GM21717 (cell line): ENCODE measurements around the gene GET3.
"Not testable (repeated sequence)": the region's sequence is repeated elsewhere in the genome, so short reads cannot be mapped to it uniquely, and the experiment has no call there.

Source experiments
- ATAC-seq: cut with Tn5 transposase; IDR thresholded peaks from one replicate; pipeline ENCODE4 v1.9.1; 2021; ENCODE audit warnings: mild to moderate bottlenecking, moderate library complexity; ENCODE audit not compliant: unreplicated experiment

GET3 gene

DNA sequence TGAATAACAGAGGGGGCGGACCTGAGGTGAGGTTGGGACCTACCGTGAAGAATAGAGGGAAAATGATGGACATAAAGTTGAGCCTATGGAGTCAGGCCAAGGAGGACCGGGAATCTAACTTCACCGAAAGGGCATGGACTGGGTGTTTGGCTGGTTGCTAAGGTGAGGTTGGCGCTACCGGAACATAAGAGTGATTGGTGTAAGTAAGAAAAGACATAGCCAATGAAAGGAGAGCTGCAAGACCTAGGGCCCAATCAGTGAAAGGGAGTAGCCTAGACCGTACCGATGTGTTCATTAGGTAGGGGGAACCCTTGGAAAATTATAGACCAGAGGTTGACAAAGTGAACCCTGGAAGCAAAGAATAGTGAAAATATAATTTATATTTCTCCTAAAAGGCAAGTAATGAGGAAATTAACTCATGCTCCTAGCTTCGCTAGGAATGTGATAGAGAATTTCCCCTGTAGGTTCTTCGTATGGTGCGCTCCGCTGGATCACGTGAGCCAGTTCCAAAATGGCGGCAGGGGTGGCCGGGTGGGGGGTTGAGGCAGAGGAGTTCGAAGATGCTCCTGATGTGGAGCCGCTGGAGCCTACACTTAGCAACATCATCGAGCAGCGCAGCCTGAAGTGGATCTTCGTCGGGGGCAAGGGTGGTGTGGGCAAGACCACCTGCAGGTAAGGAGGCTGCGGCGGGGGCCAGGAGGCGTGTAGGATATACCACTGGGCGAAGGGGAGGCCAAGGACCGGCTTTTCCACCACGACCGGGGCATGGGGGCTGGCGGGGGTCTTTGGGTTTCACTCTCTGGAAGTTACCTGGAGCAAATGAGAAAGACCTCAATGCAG, at the start of gene GET3:
Gene GET3 (plus strand): TSS at position 503 of the 840 bp plus-strand sequence. CDS start 9 bp downstream, at position 512.
- ATAC-seq: peak; percentile 52

DNA sequence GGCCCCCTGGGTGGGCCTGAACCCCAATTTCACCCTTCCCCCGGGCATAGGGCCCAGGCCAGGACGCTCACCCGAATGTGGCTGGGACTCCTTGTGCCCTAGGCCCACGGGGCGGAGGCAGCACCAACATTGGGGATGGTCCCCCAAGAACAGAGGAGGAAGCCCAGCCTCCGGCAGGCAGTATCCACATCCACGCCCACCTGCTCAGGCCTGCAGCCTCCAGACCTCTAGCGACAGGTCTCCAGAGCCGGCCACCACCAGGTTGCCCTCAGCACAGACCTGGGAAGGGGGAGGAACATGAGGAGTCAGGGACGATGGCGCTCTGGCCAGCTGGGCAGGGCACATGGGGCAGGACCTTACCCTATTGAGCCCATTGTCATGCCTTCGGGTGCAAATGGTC, 48.3 kb upstream of the GET3 start:
- ATAC-seq: no peak

DNA sequence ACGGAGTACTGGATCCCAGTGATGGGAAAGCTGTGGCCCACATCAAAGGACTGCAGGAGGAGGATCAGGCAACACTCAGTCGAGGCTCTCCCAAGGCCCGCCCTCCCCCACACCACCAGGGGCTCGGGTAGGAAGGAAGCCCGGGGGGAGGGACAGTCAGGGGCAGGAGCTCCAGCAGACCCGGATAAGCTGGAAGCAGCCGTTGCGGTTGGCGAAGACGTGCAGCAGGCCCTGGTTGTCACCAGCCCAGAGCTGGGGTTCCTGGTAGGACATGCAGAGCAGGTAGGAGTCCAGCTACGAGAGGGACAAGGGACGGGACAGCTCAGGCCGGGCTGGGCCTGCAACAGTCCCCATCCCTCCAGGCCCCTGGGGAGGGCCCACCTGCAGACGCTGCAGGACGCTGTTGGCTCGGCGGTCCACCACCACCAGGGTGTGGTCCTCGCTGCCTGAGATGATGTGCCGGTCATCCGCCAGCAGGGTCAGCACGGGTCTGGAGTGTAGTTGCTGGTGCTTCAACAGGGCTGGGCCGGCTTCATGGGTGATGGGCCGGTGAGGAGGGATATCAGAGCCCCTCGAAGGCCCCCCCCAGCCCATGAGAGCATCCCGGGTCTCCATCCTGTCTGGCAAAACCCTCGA, 47.6 kb upstream of the GET3 start:
- ATAC-seq: no peak

DNA sequence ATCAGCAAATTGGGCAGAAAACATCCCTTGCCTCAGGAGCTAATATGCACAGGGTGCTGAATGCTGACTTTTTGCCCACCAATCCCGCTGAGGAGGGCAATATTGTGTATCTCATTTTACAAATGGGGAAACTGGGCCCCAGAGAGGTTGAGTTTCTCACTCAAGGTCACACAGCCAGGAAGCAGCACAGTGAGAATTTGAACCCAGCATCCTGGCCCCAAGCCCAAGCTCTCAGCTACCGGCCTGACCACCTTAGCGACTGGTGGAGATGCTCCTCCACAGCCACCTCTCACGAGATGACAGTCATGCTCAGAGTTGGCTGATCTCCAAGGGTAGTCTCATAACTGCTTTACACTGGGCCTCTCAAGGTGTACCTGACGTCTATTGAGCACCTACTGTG, 44.3 kb upstream of the GET3 start:
- no peak for ATAC-seq

DNA sequence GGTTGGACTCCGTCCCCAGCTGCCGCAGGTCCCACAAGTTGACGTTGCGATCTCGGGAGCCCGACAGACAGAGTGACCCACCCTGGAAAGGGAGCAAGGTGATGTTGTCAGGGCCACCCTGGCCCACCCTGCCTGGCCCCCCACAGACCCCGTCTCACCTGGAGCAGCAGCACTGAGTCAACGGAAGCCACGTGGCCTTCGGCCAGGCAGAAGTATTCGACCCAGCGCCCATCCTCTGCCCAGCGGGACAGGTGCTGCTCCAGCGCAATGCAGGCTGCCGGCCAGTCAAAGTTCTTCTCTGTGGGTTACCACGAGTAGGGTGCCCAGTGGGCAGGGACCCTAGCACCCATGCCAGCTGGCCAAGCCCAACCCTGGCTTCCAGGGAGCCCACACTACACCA, 42.7 kb upstream of the GET3 start:
- no peak for ATAC-seq

DNA sequence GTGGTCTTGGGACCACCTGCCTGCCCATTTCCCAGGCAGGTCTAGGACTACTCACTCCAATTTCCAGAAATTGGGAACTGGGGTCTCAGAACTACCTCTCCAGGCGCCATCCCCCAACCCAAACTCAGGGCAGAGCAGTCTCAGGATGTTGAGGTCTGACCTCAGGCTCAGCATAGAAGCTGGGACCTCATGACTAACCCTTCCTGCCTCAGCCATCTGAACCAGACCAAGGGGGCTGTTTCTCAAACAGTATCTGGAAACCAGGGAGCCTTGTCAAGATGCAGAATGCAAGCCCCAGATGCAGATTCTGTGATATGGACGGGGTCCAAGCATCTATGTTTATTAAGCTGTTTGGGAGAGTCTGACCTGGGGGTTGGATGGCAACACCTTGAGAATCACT, 42.2 kb upstream of the GET3 start:
- ATAC-seq: no peak

DNA sequence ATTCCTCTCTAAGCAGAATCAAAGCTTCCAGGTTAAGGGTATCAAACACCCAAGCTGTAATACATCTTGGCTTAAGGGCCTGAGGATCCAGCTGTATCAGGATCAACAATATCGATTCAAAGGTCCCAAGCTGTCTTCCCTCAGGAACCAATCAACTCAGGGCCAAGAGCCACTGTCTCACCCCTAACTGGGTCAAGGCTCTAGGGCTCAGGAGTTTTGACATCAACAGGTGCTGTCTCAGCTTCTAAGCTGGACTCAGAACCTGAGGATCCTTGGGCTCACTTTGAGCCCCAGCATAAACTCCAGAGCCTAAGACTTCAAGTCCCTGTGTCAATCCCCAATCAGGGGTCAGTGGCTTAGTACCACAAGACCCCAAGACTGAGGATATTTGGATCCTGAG, 41.8 kb upstream of the GET3 start:
- no peak for ATAC-seq

DNA sequence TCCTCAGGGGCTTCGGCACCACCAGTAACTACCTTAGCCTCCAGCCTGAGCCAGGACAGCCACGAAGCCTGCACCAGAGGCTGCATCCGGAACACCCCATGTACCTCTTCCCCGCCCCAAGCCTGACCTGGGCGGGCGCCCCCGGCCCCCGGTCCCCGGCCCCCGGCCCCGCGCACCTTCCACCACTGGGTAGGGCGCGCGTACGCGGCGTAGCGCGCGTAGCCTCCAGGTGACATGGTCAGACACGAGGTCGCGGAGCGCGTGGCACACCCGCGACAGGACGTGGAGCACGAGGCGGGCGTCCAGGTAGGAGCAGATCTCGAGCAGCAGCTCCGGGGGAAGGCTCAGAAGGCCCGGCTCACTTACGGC, 41.3 kb upstream of the GET3 start:
- no peak for ATAC-seq

DNA sequence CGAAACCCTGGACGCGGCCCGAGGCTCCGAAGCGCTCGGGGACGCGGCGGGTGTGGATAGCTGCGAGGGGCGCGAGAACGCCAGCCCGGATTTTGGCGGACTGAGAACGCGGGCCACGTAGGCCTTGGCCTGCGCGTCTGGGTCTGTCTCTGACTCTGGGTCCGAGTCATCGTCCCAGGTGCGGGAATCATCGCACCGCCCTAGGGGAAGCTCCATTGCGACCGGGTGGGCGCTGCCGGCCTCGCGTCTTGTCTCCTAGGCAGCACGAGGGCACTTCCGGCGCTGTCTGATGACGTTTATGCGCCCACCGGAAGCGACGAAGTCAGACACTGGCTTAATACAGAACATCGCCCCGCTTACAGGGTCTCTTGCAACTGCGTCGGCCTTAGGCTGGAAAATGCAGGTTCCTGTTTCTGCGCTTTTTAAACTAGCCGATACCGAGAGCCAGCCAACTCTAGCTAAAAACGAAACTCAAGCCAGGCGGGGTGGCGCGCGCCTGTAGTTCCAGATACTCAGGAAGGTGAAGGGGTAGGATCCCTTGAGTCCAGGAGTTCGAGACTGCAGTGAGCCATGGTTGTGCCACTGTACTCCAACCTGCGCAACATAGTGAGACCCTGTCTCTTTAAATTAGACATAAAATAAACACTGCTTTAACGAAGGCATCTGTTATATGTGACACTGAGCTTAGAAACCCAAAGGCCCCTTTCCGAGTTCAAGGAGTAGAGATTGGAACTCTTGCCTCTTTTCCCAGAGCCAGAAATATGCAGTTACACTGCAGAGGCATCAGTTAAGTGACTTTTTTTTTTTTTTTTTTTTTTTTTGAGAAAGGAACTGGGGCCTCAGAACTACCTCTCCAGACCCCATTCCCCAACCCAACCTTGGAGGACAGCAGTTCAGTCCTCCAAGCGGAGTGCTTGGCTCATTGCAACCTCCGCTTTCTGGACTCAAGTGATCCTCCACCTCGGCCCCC, 40.6 kb upstream of the GET3 start, which contains the start of gene FBXW9:
Gene FBXW9 (minus strand): TSS at position 266 of the 970 bp plus-strand sequence. CDS start 50 bp downstream, at position 216.
- peak; percentile 34 for ATAC-seq

DNA sequence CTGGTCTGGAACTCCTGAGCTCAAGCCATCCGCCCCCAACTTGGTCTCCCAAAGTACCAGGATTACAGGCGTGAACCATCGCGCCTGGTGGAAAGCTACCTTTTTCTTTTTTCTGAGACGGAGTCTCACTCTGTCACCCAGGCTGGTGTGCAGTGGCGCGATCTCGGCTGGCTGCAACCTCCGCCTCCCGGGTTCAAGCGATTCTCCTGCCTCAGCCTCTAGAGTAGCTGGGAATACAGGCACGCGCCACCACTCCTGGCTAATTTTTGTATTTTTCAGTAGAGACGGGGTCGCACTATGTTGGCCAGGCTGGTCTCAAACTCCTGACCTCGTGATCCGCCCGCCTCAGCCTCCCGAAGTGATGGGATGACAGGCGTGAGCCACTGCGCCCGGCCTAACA, 39.9 kb upstream of the GET3 start:
- not testable (repeated sequence) for ATAC-seq

DNA sequence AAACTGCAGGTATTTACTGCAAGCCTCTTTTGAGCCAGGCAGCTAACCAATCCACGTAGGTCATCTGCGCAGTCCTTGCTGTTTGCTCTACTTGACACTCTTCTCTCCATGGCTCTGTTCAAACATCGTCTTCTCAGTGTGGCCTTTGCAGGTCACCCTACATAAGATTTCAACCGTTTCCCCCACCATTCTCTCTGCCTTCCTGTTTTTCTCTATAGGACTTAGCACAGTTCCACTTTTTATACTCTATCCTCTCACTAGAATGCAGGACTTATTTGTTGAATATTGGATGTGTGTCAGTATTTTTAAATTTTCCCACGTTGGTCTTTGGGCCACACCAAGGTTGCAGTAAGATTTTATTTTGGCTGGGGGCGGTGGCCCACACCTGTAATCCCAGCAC, 39.2 kb upstream of the GET3 start:
- no peak for ATAC-seq

DNA sequence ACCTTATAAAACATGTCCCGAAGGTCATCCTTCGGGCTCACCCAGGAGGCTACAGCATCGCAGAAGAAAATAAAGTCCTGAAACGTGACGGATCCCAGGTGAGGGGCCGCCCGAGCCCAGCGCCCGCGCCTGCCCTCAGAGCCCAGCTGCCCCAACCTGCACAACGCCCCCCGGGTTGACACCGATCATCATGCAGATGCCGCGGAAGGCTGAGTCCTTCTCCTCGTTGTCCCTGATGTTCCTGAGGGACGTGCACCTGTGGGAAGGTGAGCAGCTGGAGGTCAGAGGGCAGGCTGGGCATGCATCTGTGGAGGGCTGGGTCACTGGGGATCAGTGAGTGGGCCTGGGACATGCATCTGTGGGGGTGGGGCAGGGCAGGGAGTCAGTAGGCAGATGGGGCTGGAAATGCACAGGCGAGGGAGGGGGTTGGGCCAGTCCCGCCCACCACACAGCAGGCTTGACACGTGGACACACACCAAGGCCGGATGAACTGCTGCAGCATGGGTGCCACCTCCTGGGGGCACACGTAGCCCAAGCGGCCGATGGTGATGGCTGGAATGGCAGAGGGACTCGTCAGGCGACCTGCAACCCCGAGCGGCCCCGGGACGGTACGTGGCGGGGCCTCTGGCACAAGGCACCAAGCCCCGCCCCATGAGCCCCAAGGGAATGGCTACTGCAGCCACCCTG, 35.6 kb upstream of the GET3 start:
- no peak for ATAC-seq

DNA sequence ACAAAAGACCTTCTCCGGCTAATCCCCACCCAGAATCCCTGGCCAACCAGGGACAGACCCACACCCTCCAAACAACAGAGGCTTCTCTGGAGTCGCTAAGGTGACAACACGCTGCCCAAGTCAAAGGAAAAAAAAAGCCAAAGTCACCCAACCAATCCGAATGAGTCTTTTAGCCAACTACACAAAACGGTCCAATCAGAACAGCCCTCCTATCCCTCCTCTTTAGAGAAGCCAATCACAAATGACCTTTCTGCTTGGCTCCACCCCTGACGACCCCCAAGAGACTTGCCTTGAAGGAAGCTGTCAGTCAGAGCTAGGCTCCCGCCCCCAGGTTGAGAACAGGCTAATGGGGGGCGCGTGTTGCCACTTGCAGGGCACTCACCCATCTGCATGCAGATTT, 34.3 kb upstream of the GET3 start:
- ATAC-seq: no peak

DNA sequence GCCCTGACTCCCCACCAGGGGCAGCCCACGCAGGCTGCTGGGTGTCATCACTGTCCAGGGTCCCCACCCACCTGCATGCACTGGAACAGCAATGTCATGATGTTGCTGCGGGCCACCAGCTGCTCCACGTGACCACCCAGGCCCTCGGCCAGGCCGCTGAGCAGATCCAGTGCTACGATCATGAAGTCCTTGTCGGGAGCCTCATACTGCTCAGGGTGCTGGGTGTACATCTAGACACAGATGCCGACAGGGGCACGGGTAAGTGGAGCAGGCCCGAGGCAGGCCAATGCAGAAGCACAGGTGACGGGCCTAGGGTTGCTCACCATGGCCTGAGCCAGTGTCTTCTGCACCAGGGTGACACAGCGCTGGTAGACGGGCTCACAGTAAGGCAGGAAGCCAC, 32.1 kb upstream of the GET3 start:
- ATAC-seq: no peak

DNA sequence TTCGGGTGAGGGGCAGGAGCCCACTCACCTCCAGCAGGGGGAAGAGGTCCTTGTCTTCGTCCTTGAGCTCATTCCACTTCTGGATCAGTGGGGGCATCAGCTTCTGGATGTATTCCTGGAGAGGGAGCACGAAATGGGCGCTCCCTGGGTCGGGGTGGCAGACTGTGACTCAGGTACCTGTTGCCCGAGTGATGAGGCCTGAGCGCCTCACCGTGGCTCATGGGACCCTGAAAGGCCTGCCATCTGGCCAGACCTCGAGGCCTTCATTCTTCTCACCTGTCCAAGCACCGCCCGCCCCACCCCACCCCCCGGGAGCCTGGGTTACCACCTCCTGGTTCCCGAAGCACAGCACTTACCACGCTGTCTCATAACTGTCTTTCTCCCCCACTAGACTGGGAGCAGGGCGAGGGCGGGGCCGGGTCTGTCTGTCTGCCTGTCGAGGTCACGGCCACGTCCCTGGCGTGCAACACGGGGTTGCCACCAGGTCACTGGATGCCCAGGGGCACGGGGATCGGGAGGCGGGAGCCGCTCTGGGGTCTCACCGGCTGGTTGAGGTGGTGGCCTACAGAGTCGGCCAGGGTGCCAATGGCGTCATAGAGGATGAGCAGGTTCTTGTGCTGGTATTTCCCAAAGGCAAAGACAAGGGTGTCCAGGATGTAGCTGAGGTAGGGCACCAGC, 31.5 kb upstream of the GET3 start:
- no peak for ATAC-seq

DNA sequence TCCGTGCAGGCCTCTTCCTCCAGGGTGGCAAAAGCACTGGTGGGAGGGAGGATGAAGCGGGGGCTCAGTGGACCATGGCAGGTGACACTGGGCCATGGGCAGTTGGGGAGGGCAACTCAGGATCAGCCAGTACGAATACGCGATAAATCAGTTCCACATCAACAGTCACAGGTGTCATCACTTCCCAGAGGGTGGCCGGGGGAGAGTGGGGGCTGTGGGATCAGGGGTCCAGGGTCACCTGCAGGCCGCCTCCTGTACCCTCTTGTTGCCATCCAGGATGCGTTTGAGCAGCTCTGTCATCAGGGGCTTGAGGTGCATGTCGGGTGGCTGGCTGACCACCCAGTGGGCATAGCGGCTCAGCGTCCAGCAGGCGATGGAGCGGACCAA, 31.0 kb upstream of the GET3 start:
- no peak for ATAC-seq

DNA sequence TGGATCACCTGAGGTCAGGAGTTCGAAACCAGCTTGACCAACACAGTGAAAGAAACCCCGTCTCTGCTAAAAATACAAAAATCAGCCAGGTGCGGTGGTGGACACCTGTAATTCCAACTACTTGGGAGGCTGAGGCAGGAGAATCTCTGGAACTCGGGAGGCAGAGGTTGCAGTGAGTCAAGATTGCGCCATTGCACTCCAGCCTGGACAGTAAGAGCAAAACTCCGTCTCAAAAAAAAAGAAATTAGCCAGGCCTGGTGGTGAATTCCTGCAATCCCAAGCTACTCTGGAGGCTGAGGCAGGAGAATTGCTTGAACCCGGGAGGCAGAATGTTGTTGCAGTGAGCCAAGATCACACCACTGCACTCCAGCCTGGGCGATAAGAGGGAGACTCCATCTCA, 28.7 kb upstream of the GET3 start:
- no peak for ATAC-seq

DNA sequence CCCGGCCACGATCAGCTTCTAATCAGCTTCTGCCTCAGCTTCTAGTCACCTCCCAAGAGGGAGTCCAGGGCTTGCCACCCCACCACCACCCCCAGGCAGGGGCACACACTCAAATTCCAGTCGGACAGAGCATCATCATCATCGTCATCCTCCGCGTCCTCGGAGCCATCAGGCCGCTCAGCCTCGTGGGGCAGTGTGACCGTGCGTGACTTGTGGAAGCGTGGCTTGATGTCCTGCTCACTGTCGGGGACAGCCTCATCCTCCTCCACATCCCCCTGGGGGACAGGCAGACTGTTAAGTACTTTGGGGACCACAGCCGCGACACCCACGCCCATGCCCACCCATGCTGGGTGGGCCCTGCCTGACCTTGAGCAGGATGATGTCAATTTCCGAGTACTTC, 26.1 kb upstream of the GET3 start:
- ATAC-seq: no peak

DNA sequence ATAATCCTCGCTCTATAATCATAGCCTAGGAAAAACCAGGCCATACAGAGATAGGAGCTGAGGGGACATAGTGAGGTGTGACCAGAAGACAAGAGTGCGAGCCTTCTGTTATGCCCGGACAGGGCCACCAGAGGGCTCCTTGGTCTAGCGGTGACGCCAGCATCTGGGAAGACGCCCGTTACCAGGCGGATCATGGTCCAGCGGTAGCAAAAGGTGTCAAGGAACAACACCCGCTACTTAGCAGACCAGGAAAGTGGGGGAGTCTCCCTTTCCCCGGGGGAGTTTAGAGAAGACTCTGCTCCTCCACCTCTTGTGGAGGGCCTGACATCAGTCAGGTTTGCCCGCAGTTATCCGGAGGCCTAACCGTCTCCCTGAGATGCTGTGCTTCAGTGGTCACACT, 25.2 kb upstream of the GET3 start:
- ATAC-seq: not testable (repeated sequence)

DNA sequence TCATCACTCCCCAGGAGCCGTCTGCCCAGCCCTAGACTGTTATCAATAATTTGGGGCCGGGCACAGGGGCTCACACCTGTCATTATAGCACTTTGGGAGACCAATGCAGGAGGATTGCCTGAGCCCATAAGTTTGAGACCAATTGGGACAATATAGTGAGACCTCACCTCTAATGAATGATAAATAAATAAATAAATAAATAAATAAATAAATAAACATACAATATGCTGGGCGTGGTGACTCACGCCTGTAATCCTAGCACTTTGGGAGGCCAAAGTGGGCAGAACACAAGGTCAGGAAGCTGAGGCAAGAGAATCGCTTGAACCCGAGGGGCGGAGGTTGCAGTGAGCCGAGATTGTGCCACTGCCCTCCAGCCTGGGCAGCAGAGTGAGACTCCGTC, 24.0 kb upstream of the GET3 start:
- not testable (repeated sequence) for ATAC-seq
